HS-5 (cell line): ENCODE data around the gene TPST1.
"Not testable (repeated sequence)": the region's sequence is repeated elsewhere in the genome, so short reads cannot be mapped to it uniquely, and the experiment has no call there.

ENCODE experiments used
- DNase-seq: peaks from one replicate; pipeline ENCODE4 v3.0.0-alpha.2; 2012; ENCODE audit warnings: low read depth

The TPST1 gene

DNA sequence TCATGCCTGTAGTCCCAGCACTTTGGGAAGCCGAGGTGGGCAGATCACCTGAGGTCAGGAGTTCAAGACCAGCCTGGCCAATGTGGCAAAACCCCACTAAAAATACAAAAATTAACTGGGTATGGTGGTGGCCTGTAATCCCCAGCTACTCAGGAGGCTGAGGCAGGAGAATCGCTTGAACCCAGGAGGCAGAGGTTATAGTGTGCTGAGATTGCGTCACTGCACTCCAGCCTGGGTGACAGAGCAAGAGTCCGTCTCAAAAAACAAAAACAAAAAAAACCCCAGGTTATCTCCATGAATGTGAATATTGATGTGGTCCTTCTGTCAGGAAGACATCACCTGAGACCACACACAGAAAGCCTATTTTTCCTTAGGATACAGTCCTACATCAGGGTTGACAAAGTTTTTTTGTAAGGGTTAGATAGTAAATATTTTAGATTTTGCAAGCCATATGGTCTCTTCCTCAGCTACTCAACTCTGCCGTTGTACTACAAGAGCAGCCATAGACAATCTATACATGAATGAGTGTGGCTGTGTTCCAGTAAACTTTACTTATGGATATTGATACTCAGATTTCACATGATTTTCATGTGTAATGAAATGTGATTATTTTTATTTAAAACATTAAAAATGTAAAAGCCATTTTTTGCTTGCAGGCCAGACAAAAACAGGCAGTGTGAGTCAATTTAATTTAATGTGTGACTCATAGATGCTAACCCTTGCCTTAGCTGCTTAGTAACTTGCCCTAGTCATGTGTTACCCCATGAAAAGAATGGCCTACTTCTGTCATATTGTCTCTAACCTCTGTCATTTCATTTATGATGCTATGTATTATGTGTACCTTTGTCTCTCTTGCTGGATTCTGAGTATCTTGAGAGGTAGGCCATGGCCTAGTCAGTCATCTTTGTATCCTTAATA, 78.1 kb downstream of the TPST1 start:
- DNase-seq = peak; percentile 57

GRCh38 chr7:66296001-66296521, 90.9 kb downstream of the TPST1 start:
- DNase-seq = no peak

DNA sequence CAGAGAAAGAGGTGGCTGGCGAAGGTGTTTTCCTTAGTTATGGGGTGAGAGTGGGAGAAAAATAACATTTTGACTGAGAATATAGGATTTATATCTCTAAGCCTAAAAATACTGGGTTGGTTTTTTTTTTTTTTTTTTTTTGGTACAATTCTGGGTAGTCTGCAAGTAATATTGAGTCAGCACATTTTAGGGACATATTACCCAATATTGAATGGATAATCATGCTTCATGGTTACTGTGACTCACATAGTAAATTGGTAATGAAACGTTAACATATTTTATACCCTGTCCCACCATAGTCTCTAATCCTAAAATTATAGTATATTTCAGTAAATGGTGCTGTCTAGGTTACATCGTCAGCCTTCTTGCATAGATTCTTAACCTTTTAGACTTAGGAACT, 91.4 kb downstream of the TPST1 start:
- no peak for DNase-seq

GRCh38 chr7:66297579-66297978, 92.4 kb downstream of the TPST1 start:
- no peak for DNase-seq

DNA sequence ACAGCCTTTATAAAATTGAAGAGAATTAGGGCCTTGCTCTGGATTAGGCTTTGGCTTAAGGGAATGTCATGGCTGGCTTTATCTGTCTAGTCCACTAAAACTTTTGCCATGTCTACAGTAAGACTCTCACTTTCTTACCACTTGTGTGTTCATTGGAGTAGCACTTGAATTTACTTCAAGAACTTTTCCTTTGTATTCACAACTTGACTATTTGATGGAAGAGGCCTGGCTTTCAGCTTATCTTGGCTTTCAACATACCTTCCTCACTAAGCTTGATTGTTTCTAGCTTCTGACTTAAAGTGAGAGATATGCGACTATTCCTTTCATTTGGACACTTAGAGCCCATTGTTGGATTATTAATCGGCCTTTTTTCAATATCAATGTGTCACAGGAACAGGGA, 96.1 kb downstream of the TPST1 start:
- no peak for DNase-seq

DNA sequence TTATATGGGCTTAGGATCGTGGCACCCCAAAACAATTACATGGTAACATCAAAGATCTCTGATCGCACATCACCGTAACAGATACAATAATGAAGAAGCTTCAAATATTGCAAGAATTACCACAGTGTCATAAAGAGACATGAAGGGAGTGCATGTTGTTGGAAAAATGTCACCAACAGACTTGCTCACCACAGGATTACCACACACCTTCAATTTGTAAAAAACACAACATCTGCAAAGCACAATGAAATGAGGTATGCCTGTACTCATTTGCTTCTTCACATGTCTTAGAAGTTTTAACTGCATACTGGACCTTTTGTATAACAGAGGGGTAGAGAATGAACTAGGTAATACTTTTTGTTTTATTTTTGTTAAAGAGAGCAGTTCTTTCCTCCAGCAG, 96.6 kb downstream of the TPST1 start:
- no peak for DNase-seq

- no peak for DNase-seq
Measured at GRCh38 chr7:66303454-66304155, 98.5 kb downstream of the TPST1 start.

DNA sequence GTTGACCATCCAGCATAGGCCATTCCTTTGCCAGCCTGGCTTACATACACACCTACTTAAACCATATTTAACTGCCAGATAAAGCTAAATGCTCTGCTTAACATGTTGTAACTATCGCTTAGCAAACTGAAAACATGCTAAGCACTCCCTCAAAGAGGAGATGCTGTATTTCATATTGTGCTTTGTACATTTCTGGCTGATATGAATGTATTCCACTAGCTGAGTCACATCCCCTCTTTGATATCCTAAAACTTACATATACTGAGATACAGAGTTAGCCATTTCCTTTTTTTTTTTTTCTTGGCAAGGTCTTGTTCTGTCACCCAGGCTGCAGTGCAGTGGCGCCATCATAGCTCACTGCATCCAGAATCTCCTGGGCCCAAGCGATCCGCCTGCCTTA, 99.4 kb downstream of the TPST1 start:
- DNase-seq = no peak

- DNase-seq = no peak
Measured at GRCh38 chr7:66306243-66306642, 101.1 kb downstream of the TPST1 start.

DNA sequence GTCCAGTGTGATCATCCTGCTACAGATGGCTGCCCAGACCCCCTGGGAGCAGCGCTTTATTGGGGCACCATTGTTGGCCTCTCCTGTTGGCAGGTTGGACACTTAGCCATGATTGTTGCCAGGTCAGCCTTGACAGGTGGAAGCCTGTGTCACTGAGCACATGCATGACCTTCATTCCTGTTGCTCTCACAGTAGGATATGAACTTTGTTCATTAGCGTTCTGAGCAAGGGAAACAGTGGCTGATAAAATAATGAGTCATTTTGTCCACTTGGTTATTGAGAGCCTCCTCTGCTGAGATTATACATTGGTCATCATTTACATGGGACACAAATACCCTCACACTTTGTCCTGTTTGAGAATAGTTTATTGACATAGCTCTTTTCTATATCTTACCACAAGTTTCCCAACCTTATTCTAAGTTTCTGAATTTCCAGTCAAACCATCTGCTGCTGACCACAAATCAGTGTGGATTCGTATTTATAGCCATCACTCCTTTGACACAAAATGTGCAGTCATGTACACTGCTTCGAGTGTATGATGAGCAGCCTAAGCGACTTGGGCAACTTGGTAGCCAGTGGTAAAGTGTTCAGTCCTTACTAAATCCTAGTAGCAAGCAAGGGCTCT, 102.6 kb downstream of the TPST1 start:
- DNase-seq = no peak

GRCh38 chr7:66308411-66308810, 103.3 kb downstream of the TPST1 start:
- DNase-seq = no peak

DNA sequence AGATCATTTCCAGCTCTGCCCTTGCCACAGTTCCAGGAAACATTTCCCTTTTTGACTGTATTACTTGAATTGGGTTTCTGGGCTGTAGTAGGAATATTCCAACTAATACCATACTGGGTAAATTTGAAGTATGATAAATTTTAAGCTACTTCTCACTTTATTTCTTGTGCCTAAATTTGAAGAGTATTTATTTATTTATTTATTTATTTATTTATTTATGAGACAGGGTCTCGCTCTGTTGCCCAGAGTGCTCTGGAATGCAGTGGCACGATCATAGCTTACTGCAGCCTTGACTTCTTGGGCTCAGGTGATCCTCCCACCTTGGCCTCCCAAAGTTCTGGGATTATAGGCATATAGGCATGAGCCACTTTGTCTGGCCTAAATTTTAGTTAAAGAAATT, 105.5 kb downstream of the TPST1 start:
- no peak for DNase-seq

GRCh38 chr7:66313886-66314568, 108.9 kb downstream of the TPST1 start:
- no peak for DNase-seq

DNA sequence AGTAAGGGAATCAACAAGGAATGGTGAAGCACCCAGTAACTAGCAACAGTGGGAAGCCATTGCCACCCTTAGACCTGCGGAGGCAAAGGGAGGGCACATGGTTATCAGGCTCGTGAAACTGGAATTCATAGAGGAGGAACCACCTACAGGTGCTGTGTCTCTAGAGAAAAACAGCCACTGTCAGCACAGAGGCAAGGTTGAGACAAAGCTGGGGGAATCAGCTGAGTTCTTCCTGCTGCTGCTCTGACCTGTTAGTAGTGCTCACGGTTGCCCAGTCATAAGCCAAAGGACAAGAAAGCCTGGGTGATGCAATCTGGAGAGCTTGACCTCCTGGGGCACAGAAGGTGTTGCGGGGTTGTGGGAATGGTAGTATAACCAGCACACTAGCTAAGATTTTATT, 110.1 kb downstream of the TPST1 start:
- DNase-seq = no peak

GRCh38 chr7:66319407-66319979, 114.4 kb downstream of the TPST1 start:
- no peak for DNase-seq

DNA sequence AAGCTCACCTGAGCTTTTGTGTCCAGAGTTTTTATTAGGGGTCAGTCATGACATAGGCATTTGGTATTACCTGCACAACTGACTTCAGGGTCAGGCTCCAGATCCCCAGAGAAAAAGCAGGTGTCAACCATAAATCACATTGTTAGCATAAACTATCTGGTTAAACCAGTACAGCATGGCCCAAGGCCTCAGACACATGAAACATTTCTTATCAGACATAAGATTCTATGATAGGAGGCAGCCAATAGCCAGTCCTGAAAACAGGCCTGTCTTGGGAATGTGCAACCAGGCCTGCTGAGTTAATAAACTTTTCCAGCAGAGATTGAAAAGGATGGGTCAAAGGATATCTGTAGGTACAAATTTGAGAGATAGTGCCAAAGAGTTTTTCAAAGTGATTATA, 116.1 kb downstream of the TPST1 start:
- no peak for DNase-seq

- no peak for DNase-seq
Measured at GRCh38 chr7:66323114-66323796, 118.1 kb downstream of the TPST1 start.

DNA sequence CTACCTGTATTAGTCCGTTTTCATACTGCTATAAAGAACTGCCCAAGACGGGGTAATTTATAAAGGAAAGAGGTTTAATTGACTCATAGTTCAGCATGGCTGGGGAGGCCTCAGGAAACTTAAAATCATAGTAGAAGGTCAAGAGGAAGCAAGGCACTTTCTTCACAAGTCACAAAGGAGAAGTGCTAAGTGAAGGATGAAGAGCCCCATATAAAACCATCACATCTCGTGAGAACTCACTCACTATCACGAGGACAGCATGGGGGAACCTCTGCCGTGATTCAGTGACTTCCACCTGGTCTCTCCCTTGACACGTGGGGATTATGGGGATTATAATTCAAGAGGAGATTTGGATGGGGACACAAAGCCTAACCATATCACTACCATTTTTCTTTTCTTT, 119.9 kb downstream of the TPST1 start:
- not testable (repeated sequence) for DNase-seq

- peak; percentile 63 for DNase-seq
Measured at GRCh38 chr7:66326501-66327215, 121.5 kb downstream of the TPST1 start.

- DNase-seq = no peak
Measured at GRCh38 chr7:66330961-66331360, 125.8 kb downstream of the TPST1 start.
